Nephron (organoid): ENCODE data around the gene ACR.
A peak's percentile ranks its signal among the peaks of the same experiment; 100 is the strongest.
"Not testable (repeated sequence)": the region's sequence is repeated elsewhere in the genome, so short reads cannot be mapped to it uniquely, and the experiment has no call there.

Experiments
- H3K27ac Mint-ChIP-seq, 3 experiments: 2 replicates each; pipeline ENCODE4 v1.8.0; 2020; ENCODE audit warnings: mixed read lengths in 3 of 3, mild to moderate bottlenecking in 2 of 3, moderate library complexity in 1 of 3
- H3K27me3 Mint-ChIP-seq: 2 replicates; pipeline ENCODE4 v1.8.0; 2021; ENCODE audit warnings: low read depth, mild to moderate bottlenecking, moderate library complexity, mixed read lengths
- H3K36me3 Mint-ChIP-seq: 2 replicates; pipeline ENCODE4 v1.8.0; 2020; ENCODE audit warnings: low read depth, mixed read lengths
- H3K4me1 Mint-ChIP-seq: 2 replicates; pipeline ENCODE4 v1.8.0; 2020; ENCODE audit warnings: mixed read lengths
- H3K4me3 Mint-ChIP-seq, 3 experiments: 2 replicates each; pipeline ENCODE4 v1.8.0; 2020; ENCODE audit warnings: mild to moderate bottlenecking in 3 of 3, mixed read lengths in 3 of 3, moderate library complexity in 2 of 3
- H3K9me3 Mint-ChIP-seq: 2 replicates; pipeline ENCODE4 v1.8.0; 2020; ENCODE audit warnings: mixed read lengths

Gene ACR

GRCh38 chr22:50783880-50784276, 45.9 kb downstream of the ACR start:
- not testable (repeated sequence) for H3K4me1 Mint-ChIP-seq, H3K36me3 Mint-ChIP-seq, H3K9me3 Mint-ChIP-seq, H3K27me3 Mint-ChIP-seq
- Mint-ChIP-seq H3K27ac (peak overlapping the region; percentile 37 to 47 (median 44)), H3K4me3 (peak overlapping the region; percentile 89 to 91 (median 91))

- H3K4me1 Mint-ChIP-seq, H3K27ac Mint-ChIP-seq, H3K9me3 Mint-ChIP-seq, H3K36me3 Mint-ChIP-seq, H3K27me3 Mint-ChIP-seq: not testable (repeated sequence)
- peak overlapping the region; percentile 67 to 80 (median 77) for H3K4me3 Mint-ChIP-seq
These were observed 47.3 kb downstream of the ACR start for GRCh38 chr22:50785289-50785688.

GRCh38 chr22:50786936-50787335, 48.9 kb downstream of the ACR start:
- not testable (repeated sequence) for H3K27me3 Mint-ChIP-seq, H3K9me3 Mint-ChIP-seq, H3K36me3 Mint-ChIP-seq, H3K27ac Mint-ChIP-seq, H3K4me3 Mint-ChIP-seq, H3K4me1 Mint-ChIP-seq
